ENCODE data around the gene GPD2.

Gene GPD2

DNA sequence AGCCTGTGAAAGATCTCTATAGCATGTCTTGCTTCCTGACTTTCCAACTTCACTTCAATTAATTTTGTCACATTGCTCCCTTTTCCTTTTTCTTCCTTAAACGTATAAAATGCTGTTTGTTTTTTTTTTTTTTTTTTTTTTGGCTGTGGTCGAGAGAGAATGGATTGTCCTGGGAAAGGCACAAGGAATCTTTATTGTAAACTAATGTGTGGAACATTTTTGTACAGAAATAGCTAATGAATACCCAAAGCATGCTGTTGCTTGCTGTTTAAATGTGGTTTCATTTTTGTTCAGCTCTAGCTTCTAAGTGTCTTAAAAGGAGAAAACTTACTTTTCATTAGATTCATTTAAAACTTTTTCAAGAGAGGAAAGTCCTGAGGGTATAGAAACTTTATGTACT lies 105.5 kb downstream of the GPD2 start:
- H3K9ac ChIP-seq = no peak overlapping the region
- H3K4me3 ChIP-seq (IDR thresholded peaks at IDR 0.05; ENCODE audit: insufficient read depth, low read depth, low read length) = no peak overlapping the region
- H3K27me3 ChIP-seq (ENCODE audit: insufficient read depth, low read depth) = no peaks in the 10 kb centered on the region
- H3K79me2 ChIP-seq (ENCODE audit: insufficient read depth, low read depth) = no peaks in the 10 kb centered on the region
- H3K4me1 ChIP-seq (ENCODE audit: low read depth, poor library complexity, severe bottlenecking) = no peaks in the 10 kb centered on the region
- TF ChIP-seq, protein P1, sequence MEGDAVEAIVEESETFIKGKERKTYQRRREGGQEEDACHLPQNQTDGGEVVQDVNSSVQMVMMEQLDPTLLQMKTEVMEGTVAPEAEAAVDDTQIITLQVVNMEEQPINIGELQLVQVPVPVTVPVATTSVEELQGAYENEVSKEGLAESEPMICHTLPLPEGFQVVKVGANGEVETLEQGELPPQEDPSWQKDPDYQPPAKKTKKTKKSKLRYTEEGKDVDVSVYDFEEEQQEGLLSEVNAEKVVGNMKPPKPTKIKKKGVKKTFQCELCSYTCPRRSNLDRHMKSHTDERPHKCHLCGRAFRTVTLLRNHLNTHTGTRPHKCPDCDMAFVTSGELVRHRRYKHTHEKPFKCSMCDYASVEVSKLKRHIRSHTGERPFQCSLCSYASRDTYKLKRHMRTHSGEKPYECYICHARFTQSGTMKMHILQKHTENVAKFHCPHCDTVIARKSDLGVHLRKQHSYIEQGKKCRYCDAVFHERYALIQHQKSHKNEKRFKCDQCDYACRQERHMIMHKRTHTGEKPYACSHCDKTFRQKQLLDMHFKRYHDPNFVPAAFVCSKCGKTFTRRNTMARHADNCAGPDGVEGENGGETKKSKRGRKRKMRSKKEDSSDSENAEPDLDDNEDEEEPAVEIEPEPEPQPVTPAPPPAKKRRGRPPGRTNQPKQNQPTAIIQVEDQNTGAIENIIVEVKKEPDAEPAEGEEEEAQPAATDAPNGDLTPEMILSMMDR (conservative IDR thresholded peaks at IDR 0.05; ENCODE audit: low read depth, low read length) = no peak
- no peak overlapping the region for H2AFZ ChIP-seq (ENCODE audit: low read depth)
- H3K27ac ChIP-seq = no peak overlapping the region
- H3K4me2 ChIP-seq = no peak overlapping the region
- H3K36me3 ChIP-seq (ENCODE audit: insufficient read depth) = no peaks in the 10 kb centered on the region
- H4K20me1 ChIP-seq (ENCODE audit: insufficient read depth) = no peaks in the 10 kb centered on the region

DNA sequence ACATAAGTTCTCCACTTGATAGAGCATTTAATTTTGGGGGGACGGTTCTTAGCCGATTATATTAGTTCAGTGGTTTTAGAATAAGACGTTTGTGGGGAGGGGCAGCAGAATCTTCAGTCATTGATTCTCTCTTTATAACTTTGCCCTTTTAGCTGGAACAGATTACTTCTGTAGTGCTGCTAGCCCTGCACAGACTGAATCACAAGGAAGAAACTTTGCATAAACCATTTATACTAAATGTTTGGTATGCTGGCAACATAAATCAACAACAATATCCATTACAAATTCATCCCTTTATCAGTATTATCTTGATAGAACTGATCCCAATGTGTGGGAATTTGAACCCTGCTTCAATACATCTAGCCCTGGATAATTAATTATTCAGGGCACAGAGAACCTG lies 112.2 kb downstream of the GPD2 start:
- TF ChIP-seq, protein P1 (conservative IDR thresholded peaks at IDR 0.05; ENCODE audit: low read depth, low read length) = no peak
- H2AFZ ChIP-seq (ENCODE audit: low read depth) = no peak overlapping the region
- H3K4me3 ChIP-seq (IDR thresholded peaks at IDR 0.05; ENCODE audit: insufficient read depth, low read depth, low read length) = no peak overlapping the region
- no peak overlapping the region for H3K27ac ChIP-seq
- no peak overlapping the region for H3K9ac ChIP-seq
- H3K79me2 ChIP-seq (ENCODE audit: insufficient read depth, low read depth) = no peaks in the 10 kb centered on the region
- H3K36me3 ChIP-seq (ENCODE audit: insufficient read depth) = no peaks in the 10 kb centered on the region
- H3K27me3 ChIP-seq (ENCODE audit: insufficient read depth, low read depth) = no peaks in the 10 kb centered on the region
- H4K20me1 ChIP-seq (ENCODE audit: insufficient read depth) = no peaks in the 10 kb centered on the region
- no peaks in the 10 kb centered on the region for H3K4me1 ChIP-seq (ENCODE audit: low read depth, poor library complexity, severe bottlenecking)
- H3K4me2 ChIP-seq = no peak overlapping the region

DNA sequence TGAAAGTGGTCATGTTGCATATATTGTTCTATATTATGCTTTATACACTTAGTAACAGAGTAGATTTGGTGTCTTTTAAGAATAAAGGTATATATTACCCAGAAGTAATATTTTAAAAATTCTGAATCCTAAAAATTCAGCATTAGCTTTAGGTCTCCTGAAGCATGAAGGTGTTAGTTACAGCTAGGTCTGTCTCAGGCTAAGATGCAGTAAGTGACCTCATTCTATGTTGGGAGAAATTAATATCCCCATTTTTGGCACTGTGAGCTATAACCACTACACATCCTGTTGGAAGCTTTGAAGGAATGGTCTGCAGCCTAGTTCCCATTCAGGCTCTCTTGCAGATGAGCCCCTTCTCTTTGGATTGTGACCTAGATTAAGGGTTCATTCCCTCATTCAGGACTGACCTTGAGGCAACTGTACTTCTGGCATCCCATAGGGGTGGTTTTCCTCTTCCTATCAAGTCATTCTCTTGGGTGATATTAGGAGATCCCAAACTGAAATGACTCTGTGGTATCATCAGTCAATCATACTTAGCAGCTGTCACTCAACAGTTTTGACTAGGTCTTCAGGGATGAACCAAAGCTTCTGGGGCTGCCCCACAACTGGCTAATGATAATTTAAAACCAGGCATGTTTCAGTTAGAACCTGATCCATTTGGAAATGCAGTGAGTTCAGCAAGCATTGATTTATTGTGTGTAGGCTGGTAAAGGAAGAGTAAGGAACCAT lies 117.7 kb downstream of the GPD2 start:
- Histone ChIP-seq H3K36me3 (ENCODE audit: insufficient read depth) (no peaks in the 10 kb centered on the region), H3K4me2 (no peak overlapping the region), H3K79me2 (ENCODE audit: insufficient read depth, low read depth) (no peaks in the 10 kb centered on the region), H3K27me3 (ENCODE audit: insufficient read depth, low read depth) (no peaks in the 10 kb centered on the region), H2AFZ (ENCODE audit: low read depth) (no peak overlapping the region), H3K4me3 (IDR thresholded peaks at IDR 0.05; ENCODE audit: insufficient read depth, low read depth, low read length) (no peak overlapping the region), H4K20me1 (ENCODE audit: insufficient read depth) (no peaks in the 10 kb centered on the region), H3K27ac (no peak overlapping the region), H3K4me1 (ENCODE audit: low read depth, poor library complexity, severe bottlenecking) (no peaks in the 10 kb centered on the region), H3K9ac (no peak overlapping the region)
- TF ChIP-seq, protein P1 (conservative IDR thresholded peaks at IDR 0.05; ENCODE audit: low read depth, low read length) = no peak

DNA sequence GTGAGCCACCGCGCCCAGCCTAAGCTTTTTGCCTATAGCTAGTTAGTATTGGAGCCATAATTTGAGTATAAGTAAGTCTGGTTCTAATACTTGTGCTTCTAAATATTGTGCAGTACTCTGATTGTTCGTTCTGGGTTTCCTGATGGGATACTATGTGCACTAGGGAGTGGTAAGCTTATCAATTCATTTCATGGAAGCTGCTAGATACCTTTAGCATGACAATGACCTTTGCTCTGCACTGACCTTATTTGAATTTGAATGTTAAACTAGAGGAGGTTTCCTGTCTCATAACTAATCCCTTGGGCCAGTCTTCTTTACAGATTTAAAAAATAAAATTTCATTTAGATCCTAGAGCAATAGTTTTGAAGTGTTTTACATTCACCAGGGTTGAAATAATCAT lies 125.1 kb downstream of the GPD2 start:
- H3K4me2 ChIP-seq = no peak overlapping the region
- no peaks in the 10 kb centered on the region for H4K20me1 ChIP-seq (ENCODE audit: insufficient read depth)
- TF ChIP-seq, protein P1 (conservative IDR thresholded peaks at IDR 0.05; ENCODE audit: low read depth, low read length) = no peak
- H3K27me3 ChIP-seq (ENCODE audit: insufficient read depth, low read depth) = no peaks in the 10 kb centered on the region
- no peaks in the 10 kb centered on the region for H3K79me2 ChIP-seq (ENCODE audit: insufficient read depth, low read depth)
- H3K9ac ChIP-seq = no peak overlapping the region
- H2AFZ ChIP-seq (ENCODE audit: low read depth) = no peak overlapping the region
- no peak overlapping the region for H3K27ac ChIP-seq
- H3K4me1 ChIP-seq (ENCODE audit: low read depth, poor library complexity, severe bottlenecking) = no peaks in the 10 kb centered on the region
- no peak overlapping the region for H3K4me3 ChIP-seq (IDR thresholded peaks at IDR 0.05; ENCODE audit: insufficient read depth, low read depth, low read length)
- no peaks in the 10 kb centered on the region for H3K36me3 ChIP-seq (ENCODE audit: insufficient read depth)

All from KMS-11 (cell line).